Measurements from ENCODE around the gene CPEB1. TPM values are rescaled to one million over a fixed set of nuclear protein-coding genes. Genes with fewer than 3 reads are reported as not detected.

CPEB1 gene
- total RNA-seq, 4 donors from 2014 or later, result 0.13 to 4.0 (median 1.4) TPM

DNA sequence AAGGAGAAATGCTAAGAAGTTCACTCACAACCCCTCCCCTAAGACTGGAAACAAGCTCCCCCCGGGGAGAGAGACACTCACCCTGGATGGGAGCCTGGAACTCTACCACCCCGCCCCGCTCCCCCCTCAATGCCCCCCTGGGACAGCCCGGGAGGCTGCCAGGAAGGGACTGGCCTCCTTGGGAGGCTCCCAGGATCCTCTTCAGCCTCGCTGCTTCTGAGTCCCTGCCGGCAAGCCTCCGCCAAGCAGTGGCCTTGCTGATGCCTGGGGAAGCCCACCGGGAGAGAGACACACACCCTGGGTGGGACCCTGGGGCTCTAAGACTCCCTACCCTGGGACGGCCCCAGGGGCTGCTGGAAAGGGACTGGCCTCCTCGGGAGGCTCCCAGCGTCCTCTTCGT lies 33.4 kb downstream of the CPEB1 start:
- H3K36me3 ChIP-seq, result no peaks in the 10 kb centered on the region
- no peak for DNase-seq
- TF ChIP-seq CTCF (IDR thresholded peaks at IDR 0.05), result no peak
- no peak for TF ChIP-seq POLR2A (IDR thresholded peaks at IDR 0.05)
- no peak overlapping the region for H3K4me3 ChIP-seq
- H3K4me1 ChIP-seq, result no peaks in the 10 kb centered on the region
- peak overlapping the region in 1 of 4 donors; percentile 44 for H3K27ac ChIP-seq
- intact Hi-C loops (cut with DNase I), result no loop called here
- no peaks in the 10 kb centered on the region for H3K27me3 ChIP-seq
- H3K9me3 ChIP-seq, result no peaks in the 10 kb centered on the region
- WGBS, 2 donors, result no CpG with 5 or more reads among the region's 12 CpGs

DNA sequence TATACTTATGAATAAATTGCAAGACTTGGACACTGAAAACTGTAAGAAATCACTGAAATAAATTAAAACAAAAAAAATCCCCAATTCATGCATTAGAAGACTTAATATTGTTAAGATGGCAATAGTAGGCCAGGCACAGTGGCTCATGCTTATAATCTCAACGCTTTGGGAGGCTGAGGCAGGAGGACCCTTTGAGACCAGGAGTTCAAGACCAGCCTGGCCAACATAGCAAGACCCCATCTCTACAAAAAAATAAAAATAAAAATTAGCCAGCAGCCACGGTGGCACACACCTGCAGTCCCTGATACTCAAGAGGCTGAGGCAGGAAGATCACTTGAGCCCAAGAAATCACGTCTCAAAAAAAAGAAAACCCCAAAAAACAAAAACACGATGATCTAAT lies 35.8 kb downstream of the CPEB1 start:
- Histone ChIP-seq H3K27ac (no peak overlapping the region), H3K4me1 (no peaks in the 10 kb centered on the region), H3K9me3 (no peaks in the 10 kb centered on the region), H3K27me3 (no peaks in the 10 kb centered on the region), H3K36me3 (no peaks in the 10 kb centered on the region), H3K4me3 (no peak overlapping the region)
- no peak for DNase-seq
- 82 to 84% methylated on average over 4 of the region's 4 CpGs for WGBS, 2 donors
- intact Hi-C loops (cut with DNase I), result no loop called here
- TF ChIP-seq CTCF (IDR thresholded peaks at IDR 0.05) (no peak), POLR2A (IDR thresholded peaks at IDR 0.05) (no peak)

DNA sequence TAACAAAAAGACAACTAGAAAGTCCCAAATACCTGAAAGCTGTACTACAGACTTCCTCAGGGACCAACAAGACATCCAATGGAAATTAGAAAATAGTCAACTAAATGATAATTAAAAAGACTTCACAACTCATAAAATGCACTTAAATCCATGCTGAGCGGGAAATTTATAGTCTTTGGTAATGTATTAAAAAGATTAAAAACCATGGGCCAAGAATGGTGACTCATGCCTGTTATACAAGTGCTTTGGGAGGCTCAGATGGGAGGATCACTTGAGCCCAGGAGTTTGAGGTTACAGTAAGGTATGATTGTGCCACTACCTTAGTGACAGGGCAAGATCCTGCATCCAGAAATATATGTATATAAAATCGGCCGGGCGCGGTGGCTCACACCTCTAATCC lies 45.0 kb downstream of the CPEB1 start:
- Histone ChIP-seq H3K27ac (no peak overlapping the region), H3K4me3 (no peak overlapping the region), H3K9me3 (no peaks in the 10 kb centered on the region), H3K4me1 (no peaks in the 10 kb centered on the region), H3K27me3 (no peaks in the 10 kb centered on the region), H3K36me3 (no peaks in the 10 kb centered on the region)
- intact Hi-C loops (cut with DNase I), result no loop called here
- no peak for DNase-seq
- 73 to 89% methylated on average over 2 to 5 of the region's 5 CpGs for WGBS, 2 donors
- TF ChIP-seq POLR2A (IDR thresholded peaks at IDR 0.05), result no peak
- TF ChIP-seq CTCF (IDR thresholded peaks at IDR 0.05), result no peak

GRCh38 chr15:82599862-82600261 lies 47.3 kb downstream of the CPEB1 start:
- Histone ChIP-seq H3K4me3 (no peak overlapping the region), H3K9me3 (no peaks in the 10 kb centered on the region), H3K4me1 (no peaks in the 10 kb centered on the region), H3K27me3 (no peaks in the 10 kb centered on the region), H3K36me3 (no peaks in the 10 kb centered on the region), H3K27ac (no peak overlapping the region)
- DNase-seq, result no peak
- intact Hi-C loops (cut with DNase I), result no loop called here
- no peak for TF ChIP-seq CTCF (IDR thresholded peaks at IDR 0.05)
- TF ChIP-seq POLR2A (IDR thresholded peaks at IDR 0.05), result no peak
- 19 to 41% methylated on average over 1 of the region's 1 CpG for WGBS, 2 donors

DNA sequence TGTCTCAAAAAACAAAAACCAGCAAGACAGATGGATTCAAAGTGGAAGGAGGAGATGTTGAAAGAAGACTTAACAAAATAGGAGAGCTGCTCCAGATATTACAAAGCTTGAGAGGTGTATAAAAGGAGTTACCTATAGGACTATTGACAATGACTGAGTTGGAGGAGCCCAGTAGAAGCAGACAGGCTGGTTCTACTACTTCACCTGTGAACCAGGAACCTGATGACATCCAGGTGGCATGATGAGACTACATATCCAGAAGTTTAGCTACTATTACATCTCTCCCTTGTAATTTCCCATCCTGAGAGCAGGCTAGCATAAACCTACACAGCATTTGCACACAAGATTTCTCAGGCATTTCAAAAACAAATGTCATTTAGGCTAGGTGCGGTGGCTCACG lies 49.3 kb downstream of the CPEB1 start:
- intact Hi-C loops (cut with DNase I), result no loop called here

More for the DNA sequence above, 49.3 kb downstream of the CPEB1 start:
- H3K9me3 ChIP-seq, result no peaks in the 10 kb centered on the region
- H3K27ac ChIP-seq, result no peak overlapping the region
- H3K4me3 ChIP-seq, result no peak overlapping the region
- no peaks in the 10 kb centered on the region for H3K36me3 ChIP-seq
- H3K4me1 ChIP-seq, result no peaks in the 10 kb centered on the region
- no peak for DNase-seq
- TF ChIP-seq CTCF (IDR thresholded peaks at IDR 0.05) (no peak), POLR2A (IDR thresholded peaks at IDR 0.05) (no peak)
- no peaks in the 10 kb centered on the region for H3K27me3 ChIP-seq
- WGBS, 2 donors, result 90% methylated on average over 2 of the region's 2 CpGs; no CpG with 5 or more reads in 1 of the 2 donors

Measured in esophagus squamous epithelium (tissue), 5 donors.